GM12865 (cell line): Measurements from ENCODE around the gene WNT1.

Source experiments
- DNase-seq: peaks from one replicate; pipeline ENCODE4 v3.0.0; 2010; ENCODE audit warnings: low read depth
- H3K4me3 ChIP-seq: 2 replicates; pipeline ENCODE4 v1.5.1; 2011; ENCODE audit warnings: mild to moderate bottlenecking, low read depth, low read length, control low read depth
- TF ChIP-seq, protein P1 (sequence below): IDR thresholded peaks from 2 replicates; pipeline ENCODE4 v1.5.1; 2011; ENCODE audit warnings: low read length, control low read depth, low read depth, inconsistent platforms; ENCODE audit not compliant: insufficient read depth; ENCODE audit errors: missing control alignments

Gene WNT1

DNA sequence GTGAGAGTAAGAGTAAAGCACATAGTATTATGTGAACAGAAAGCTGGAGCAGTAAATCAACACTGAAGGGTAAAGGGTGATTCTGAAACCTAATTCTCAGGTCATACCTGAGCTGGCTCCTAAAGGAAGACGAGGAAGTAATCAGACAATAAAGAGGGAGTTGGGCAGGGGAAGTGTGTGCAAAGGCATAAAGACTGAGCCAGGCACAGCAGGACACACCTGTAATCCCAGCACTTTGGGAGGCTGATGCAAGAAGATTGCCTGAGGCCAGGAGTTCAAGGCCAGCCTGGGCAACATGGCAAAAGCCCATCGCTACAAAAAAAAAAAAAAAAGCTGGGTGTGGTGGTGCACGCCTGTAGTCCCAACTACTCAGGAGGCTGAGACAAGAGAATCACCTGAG lies 30.4 kb upstream of the WNT1 start:
- H3K4me3 ChIP-seq = no peak overlapping the region
- no peak for DNase-seq
- TF ChIP-seq, protein P1, sequence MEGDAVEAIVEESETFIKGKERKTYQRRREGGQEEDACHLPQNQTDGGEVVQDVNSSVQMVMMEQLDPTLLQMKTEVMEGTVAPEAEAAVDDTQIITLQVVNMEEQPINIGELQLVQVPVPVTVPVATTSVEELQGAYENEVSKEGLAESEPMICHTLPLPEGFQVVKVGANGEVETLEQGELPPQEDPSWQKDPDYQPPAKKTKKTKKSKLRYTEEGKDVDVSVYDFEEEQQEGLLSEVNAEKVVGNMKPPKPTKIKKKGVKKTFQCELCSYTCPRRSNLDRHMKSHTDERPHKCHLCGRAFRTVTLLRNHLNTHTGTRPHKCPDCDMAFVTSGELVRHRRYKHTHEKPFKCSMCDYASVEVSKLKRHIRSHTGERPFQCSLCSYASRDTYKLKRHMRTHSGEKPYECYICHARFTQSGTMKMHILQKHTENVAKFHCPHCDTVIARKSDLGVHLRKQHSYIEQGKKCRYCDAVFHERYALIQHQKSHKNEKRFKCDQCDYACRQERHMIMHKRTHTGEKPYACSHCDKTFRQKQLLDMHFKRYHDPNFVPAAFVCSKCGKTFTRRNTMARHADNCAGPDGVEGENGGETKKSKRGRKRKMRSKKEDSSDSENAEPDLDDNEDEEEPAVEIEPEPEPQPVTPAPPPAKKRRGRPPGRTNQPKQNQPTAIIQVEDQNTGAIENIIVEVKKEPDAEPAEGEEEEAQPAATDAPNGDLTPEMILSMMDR = no peak

DNA sequence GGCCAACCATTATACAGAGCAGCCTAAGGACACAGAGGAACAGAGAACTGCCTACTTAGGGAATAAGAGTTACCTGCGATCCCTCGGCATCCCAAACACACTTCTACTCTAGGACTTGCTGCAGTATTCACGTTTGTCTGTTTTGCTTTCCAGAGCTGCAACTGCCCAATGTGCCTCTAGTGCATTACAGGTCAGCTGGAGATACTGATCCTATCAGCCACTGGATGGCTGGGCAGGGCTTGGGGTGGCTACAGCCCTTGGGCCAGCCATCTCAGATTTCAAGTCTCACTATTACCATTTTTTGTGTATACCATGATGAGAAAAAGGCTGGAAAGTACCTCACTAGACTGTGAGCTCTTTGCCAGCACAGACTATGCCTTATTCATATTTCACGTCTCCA lies 25.4 kb upstream of the WNT1 start:
- TF ChIP-seq, protein P1 = no peak
- no peak for DNase-seq
- H3K4me3 ChIP-seq = no peak overlapping the region

DNA sequence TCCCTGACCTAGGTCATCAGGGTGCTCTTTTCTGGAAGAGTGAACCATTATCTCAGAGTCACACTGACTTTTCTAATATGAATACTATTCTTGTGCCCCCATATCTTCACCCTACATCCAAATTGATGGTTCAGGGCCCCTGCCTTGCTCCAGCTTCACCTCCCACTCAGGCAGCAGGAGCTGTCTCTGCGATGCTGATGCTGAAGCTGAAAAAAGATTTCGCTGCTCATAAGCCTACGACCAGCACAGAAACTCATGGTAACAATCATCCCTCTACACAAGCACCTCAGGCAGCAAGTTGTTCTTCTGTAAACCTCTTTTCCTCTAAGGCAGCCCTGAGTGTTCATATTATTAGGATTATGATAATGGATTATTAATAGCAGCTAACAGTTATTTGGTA lies 24.1 kb upstream of the WNT1 start:
- TF ChIP-seq, protein P1 = no peak
- no peak overlapping the region for H3K4me3 ChIP-seq
- no peak for DNase-seq

DNA sequence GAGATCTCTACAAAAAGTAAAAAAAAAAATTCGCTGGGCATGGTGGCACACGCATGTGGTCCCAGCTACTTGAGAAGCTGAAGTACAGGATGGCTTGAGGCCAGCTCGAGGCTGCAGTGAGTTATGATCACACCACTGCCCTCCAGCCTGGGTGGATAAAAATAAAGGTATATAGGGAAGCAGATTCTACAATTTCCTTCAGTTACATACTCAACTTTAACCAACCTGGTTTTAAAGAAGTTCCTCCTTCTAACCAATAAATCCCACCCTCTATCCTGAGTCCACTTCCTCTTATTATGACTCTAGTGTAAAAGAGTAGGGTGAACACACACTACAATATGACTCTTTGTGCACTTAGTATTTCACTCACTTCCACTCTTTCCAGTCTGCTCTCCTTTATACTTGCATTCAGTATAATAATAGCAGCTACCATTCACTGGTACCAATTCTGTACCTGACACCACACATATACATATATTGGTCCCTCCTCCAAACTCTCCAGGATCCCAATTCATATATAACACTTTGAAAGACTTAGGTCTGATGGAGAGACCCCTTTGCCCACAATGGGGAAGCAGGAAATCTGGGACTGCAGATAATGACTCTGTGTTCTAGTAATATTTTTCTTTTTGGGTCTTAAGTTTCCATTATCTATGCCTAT lies 23.2 kb upstream of the WNT1 start:
- DNase-seq = no peak
- TF ChIP-seq, protein P1 = no peak
- no peak overlapping the region for H3K4me3 ChIP-seq

DNA sequence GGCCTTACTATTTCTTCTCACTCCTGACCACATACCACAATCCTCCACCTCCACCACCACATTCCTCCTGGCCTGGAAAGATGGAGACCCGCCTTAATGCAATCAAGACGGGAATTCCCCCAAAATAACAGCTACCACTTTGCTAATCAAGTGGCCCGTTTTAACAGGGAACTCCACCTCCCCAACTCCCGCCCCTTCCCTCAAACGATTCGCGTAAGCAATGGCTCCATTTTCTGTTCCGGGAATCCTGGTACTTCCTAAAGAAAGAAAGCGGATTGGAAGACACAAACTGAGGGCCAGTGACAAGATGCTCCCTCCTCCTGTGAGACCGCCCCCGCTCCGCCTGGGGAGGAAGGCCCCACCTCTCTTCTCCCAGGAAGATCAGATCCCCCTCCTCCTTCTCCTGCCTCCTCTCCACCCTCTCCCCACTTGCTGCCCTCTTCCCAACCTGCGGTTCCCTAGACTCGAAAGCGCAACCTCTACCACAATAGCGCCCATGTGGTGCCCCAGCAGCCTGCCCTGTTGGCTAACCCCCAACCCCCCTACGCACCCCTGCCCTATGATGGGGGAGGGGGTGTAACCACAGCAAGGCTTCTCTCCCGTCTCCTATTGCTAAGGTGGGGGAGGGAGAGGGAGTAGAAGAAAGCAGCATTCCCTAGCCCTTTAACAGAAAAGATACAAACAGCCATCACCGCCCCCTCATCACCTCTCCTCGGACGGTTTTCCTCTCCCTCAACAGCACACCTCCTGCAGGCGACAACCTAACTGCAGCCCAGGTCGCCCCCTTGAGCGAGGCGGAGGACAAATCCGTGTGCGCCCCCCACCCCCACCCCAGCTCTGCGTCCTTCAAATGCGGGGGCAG lies 21.6 kb upstream of the WNT1 start:
- peak; percentile 71 for DNase-seq
- peak overlapping the region; percentile 90 for H3K4me3 ChIP-seq
- TF ChIP-seq, protein P1 = no peak

DNA sequence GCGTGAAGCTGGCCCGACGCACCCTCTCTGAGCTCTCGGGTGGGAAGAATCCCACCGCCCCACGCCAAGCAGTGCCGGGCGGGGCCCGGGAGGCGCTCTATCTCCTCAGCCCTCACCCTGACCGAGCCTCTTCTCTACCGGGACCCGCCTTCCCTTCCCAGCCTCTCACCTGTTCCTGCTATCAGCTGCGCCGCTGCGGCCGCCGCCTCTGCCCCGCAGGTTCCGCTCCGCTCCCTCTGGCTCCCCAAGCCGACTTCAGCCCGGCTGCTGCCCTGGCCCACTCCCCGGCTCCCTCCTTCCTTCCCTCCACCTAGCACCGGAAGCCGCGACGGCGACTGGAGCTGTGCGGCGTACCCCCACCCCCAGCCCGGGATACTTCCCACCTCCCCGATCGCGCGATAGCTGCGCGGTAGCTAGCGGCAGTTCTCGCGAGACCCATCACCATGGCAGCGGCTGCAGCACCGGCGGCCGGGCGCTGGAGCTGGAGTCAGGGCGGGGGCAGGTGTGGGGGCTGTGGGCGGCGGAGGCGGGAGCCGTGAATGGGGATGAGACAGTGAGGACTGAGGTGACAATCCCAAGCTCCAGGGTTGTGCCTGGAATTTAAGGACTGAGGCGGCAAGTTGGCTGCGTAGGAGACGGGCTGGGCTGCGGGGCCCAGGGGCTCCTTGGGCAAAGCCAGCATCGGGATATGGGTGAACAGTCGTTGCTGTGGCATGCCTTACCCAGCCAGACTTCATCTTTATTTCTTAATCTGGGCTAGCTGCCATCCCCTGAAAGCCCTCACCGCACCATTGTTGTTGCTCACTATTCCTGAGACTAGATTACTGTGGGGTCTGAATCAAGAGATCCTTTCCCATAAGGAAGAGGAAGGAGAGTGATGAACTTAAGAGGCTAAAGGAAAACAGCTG lies 20.7 kb upstream of the WNT1 start, which contains the start of gene ARF3:
Gene ARF3, minus strand, starts transcription at position 347 of the 908 bp plus-strand sequence. CDS start 16,392 bp downstream, outside the sequence.
- H3K4me3 ChIP-seq = peak within 1 kb of the TSS; percentile 90
- peak; percentile 96 for DNase-seq
- TF ChIP-seq, protein P1 = no peak
